Activated naive CD4-positive, alpha-beta T cell treated with anti-CD3 and anti-CD28 coated beads, Interleukin-2, amount 50 U/mL, for 72 hours (primary cell): ENCODE measurements around the gene ANG. TPM values are rescaled to one million over a fixed set of nuclear protein-coding genes. Genes with fewer than 3 reads are reported as not detected.
"Not testable (repeated sequence)": the region's sequence is repeated elsewhere in the genome, so short reads cannot be mapped to it uniquely, and the experiment has no call there.

Experiments
- ATAC-seq, 2 donors: fragments of 150-1000 bp; cut with Tn5 transposase; 2 replicates each; pipeline ENCODE4 v1.10.0; 2021; ENCODE audit warnings: mild to moderate bottlenecking in 2 of 2, moderate library complexity in 2 of 2
- DNase-seq, 2 donors: peaks; one replicate each; pipeline ENCODE4 v3.0.0; 2021 to 2022; ENCODE audit warnings: low spot score in 2 of 2
- H3K27ac Mint-ChIP-seq, 2 donors: one replicate each; pipeline ENCODE4 v1.8.0; 2022; ENCODE audit warnings: mild to moderate bottlenecking in 2 of 2, mixed read lengths in 2 of 2
- H3K36me3 Mint-ChIP-seq, 2 donors: one replicate each; pipeline ENCODE4 v1.8.0; 2022; ENCODE audit warnings: mixed read lengths in 2 of 2
- H3K9me3 Mint-ChIP-seq, 2 donors: one replicate each; pipeline ENCODE4 v1.8.0; 2022; ENCODE audit warnings: mixed read lengths in 2 of 2
- total RNA-seq, 2 donors: library from RNA; stranded (reverse); gene quantifications; one replicate each; pipeline ENCODE4 v1.2.3, GENCODE V29; 2022

Gene ANG
- total RNA-seq, 2 donors from 2014 or later: 0.48 to 4.1 TPM

DNA sequence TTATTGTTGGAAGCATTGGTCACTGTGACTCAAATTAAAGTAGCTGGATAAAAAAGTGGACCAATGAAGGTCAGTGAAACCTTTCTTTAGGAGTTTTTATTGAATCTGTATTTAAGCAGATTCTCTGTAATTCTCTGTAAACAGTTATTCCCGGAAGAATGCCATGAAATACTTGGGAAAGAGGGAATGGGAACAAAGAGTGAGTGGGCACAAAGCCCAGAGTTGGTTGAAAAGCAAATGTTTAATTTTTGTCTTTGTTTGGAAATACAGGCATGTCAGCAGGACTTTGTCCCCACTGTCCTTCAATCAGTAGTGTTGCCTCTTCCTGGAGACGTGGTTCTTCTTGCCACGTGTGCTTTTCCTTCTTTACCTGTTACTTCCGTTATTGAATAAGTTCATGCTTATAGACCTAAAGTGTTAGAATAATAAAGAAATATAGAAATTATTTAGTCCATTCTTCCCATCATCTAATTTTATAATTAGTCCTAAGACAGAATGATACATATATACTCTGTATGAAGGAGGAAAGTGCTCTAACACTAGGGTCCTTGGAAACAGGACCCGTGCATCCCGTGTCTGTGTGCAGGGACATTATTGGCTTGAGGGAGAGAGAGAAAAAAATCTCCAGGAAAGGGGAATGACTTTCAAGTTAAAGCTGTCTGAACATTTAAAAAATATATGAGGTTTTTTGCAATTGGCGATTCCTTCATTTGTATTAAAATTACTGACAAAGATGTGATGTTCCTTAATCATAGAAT is 2.0 kb upstream of the ANG start:
- Mint-ChIP-seq H3K9me3 (no peaks in the 10 kb centered on the region), H3K36me3 (peaks cover 0 to 5% of the 10 kb centered on the region in 2 donors), H3K27ac (no peak overlapping the region)
- no peak for ATAC-seq
- no peak for DNase-seq

DNA sequence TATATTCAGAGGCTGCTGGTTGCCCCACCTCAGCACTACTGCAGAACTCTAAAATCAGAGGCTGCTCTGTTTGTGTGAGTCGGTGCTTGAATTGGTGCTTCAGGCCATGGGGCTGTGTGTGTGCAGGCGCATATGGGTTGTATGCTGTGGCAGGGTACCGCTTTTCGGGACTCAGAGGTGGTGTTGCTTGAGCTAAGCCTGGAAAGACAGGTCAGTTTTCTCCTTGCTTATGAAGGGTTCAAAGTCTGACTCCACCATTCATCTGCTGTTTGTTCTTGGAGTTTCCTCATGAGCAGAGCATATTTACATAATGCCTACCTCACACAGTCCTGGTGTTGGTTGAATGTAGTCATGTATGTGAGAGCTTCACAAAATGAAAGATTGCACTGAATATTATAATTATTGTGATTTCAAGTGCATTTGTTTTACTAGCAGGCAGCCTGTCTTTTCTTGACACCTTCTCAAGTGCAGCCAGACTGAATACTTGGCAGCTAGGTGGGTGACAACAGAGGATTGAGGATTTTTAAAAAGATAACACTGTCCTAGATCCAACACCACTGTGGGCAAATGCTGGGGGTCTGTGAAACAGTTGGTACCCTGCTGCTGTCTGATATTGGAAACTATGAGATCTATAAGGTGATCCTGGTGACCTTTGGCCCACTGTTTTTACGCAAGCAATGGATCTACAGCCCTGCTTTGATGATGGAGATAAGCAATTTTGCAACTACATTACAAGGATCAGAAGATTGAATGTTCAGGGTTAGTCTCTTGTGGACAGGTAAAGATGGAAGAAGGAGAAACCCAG is 1.0 kb upstream of the ANG start:
- DNase-seq (no peak), ATAC-seq (no peak)
- Mint-ChIP-seq H3K27ac (no peak overlapping the region), H3K9me3 (no peaks in the 10 kb centered on the region), H3K36me3 (no peaks in the 10 kb centered on the region)

DNA sequence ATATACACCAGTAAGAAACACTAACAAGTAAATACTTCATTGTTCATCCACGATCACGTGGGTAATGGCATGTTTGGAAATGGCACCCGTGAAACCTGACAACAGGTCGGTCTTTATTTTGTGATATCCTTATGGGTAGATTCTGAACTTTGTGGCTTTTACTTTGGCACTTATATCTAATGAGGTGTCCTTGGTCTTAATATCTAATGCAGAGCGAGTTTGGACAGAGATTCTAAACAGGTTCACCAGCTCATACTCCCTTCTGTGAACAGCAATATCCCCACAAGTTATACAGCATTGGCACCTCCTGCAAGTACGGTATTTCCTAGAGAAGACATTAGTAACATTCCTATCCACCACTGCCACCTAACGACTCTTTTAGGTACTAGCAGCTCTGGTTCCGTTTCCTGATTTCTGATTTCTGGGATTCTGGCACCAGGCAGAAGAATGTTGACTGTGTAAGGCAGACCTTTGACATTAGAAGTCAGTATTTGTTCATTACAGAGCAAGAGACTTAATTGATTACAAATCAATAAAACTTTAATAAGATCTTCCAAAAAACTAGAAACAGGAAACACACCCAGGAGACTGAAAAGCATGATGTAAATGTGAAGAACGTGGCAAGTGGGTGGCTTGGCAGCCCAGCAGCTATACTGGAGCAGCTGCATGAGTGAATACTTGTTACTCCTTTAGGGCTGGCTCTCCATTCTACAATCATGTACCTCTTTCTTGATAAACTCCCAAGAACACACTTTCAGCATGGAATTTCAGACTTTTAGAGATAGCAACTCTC is 2.5 kb downstream of the ANG start:
- ATAC-seq (peak; percentile 67 to 74), DNase-seq (peak in 1 of 2 donors; percentile 36)
- H3K36me3 Mint-ChIP-seq: no peaks in the 10 kb centered on the region
- H3K27ac Mint-ChIP-seq: no peak overlapping the region
- no peaks in the 10 kb centered on the region for H3K9me3 Mint-ChIP-seq

DNA sequence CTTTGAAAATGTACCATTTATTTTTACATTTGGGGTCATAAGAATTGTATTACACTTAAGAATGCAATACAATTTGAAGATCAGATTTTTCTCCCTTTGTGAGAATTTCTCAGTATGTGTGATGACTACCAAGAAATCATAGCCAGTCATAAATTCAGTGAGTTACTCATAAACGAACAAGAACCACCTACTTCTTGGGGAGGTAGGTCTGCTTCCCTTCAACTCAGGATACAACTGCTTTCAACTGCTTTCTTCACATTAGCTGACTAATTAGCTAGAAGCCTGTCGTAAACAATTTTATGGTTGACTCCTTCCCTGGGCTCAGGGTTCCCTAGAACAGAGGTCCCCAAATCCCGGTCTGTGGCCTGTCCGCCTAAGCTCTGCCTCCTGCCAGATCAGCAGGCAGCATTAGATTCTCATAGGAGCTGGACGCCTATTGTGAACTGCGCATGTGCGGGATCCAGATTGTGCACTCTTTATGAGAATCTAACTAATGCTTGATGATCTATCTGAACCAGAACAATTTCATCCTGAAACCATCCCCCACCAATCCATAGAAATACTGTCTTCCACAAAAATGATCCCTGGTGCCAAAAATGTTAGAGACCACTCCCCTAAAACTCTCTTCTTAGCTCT is 3.7 kb downstream of the ANG start:
- Mint-ChIP-seq H3K9me3 (no peaks in the 10 kb centered on the region), H3K27ac (no peak overlapping the region), H3K36me3 (no peaks in the 10 kb centered on the region)
- no peak for DNase-seq
- peak in 1 of 2 donors; percentile 89 for ATAC-seq

DNA sequence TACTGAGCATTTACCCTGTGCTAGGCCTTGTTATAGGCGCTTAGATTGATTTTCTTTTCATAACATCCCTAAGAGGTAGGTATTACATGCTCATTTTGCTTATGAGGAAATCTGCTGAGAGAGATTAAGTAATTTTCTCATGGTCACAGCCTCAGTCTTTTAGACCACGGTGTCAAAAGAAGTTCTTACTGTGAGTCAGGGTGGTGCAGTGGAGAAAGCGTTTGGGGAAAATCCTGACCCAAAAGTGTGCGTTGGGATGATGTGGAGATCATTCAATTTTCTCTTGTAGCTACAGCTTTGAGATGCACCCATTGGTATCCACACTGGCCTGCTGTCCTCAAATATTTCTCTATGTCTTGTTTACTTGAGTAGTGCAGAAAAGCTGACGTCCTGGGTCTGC is 8.2 kb downstream of the ANG start:
- no peaks in the 10 kb centered on the region for H3K36me3 Mint-ChIP-seq
- no peak overlapping the region for H3K27ac Mint-ChIP-seq
- H3K9me3 Mint-ChIP-seq: no peaks in the 10 kb centered on the region
- no peak for DNase-seq
- no peak for ATAC-seq

DNA sequence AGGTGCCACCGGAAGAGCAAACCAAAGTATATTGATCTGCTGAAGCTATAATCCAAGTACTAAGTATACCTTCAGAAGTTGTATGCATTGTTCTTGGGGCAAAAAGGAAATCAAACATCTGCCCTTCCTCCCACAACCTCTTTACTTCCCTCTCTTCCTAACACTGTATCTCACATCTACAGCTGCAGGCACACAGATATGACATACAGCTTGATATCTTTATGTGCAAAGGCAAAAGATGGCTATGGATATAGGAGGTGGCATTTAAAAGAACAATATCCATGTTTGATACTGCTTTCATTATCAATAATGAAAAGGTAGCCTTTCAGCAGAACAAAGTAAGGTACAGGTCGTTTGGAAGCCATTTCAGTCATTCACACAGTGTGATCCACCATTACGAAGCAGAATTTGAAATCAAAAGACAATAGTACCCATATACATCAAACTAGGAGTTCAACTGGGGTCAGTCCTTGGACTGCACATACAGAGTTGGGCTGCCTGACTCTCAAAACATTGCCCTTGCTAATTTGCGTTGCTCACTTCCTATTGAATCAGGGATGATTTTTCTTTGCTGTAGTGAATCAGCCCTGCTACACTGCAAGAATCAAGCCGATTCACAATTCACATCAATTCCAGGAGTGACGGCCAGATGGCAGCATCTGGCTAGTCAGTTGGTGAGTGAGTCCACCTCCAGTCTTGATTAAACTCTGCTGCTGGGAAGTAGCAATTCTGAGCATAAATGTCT is 8.9 kb downstream of the ANG start:
- H3K36me3 Mint-ChIP-seq: no peaks in the 10 kb centered on the region
- ATAC-seq: peak; percentile 76 to 81
- no peaks in the 10 kb centered on the region for H3K9me3 Mint-ChIP-seq
- no peak overlapping the region for H3K27ac Mint-ChIP-seq
- peak in 1 of 2 donors; percentile 64 for DNase-seq

DNA sequence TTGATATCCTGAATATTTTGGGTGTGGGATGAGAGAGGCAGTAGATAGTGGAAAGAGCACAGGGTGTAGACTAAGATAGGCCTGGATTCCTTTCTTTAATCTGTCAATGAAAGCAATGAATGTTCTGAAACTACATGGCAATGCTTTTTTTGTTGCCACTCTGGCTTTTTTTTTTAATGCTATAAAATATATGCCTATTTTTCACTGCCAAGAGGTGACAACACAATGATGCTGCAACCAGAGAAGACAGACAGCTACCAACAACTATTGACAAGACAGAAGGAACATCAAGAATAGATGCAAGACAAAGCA is 9.4 kb downstream of the ANG start:
- no peaks in the 10 kb centered on the region for H3K9me3 Mint-ChIP-seq
- ATAC-seq (no peak), DNase-seq (no peak)
- no peaks in the 10 kb centered on the region for H3K36me3 Mint-ChIP-seq
- no peak overlapping the region for H3K27ac Mint-ChIP-seq

DNA sequence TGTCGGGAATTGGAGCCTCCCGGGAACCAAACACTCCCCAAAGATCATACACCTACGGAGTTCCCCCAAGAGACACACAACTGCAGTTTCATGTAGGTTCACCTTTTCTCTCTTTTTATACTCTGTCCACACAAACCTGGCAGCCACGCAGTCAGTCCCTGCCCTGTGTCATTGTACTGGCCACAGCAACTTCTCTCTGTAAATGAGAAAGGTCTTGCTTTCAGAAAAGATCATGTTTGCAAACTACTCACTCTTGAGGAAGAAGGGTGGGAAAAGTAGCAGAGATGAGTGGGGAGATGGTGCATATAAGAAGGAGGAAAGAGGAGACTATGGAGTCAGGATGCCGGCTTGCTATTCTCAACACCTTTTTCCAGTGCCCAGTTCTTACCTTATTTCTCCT is 10.4 kb downstream of the ANG start:
- no peak overlapping the region for H3K27ac Mint-ChIP-seq
- no peak for DNase-seq
- no peaks in the 10 kb centered on the region for H3K36me3 Mint-ChIP-seq
- no peak for ATAC-seq
- no peaks in the 10 kb centered on the region for H3K9me3 Mint-ChIP-seq

DNA sequence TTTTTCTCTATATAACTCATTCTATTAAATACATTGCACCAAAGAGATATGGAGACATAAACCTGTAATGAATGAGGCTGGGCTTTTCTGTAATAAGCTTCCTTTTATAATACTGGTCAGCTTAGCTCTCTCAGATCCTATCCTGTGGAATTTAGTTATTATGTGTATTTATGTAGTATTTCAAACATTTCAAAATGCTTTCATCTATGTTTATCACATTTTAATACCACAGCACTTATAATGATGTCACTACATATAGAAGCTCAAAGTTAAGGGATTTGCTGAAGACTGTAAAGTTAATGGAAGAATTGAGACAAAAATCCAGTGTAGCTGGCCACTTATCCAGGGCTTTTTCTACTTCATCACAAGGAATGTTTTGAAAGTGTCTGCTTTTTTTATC is 11.4 kb downstream of the ANG start:
- H3K9me3 Mint-ChIP-seq: no peaks in the 10 kb centered on the region
- H3K36me3 Mint-ChIP-seq: no peaks in the 10 kb centered on the region

DNA sequence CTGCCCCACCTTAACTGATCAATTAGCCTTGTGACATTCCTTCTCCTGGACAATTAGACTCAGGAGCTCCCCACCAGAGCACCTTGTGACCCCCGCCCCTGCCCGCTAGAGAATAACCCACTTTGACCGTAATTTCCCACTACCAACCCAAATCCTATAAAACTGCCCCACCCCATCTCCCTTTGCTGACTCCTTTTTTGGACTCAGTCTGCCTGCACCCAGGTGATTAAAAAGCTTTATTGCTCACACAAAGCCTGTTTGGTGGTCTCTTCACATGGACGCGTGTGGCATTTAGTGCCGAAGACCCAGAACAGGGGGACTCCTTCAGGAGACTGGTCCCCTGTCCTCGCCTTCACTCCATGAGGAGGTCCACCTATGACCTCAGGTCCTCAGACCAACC is 12.4 kb downstream of the ANG start:
- H3K27ac Mint-ChIP-seq, ATAC-seq, H3K9me3 Mint-ChIP-seq, DNase-seq, H3K36me3 Mint-ChIP-seq: not testable (repeated sequence)

More for the DNA sequence above, 11.4 kb downstream of the ANG start:
- ATAC-seq (no peak), DNase-seq (no peak)
- H3K27ac Mint-ChIP-seq: no peak overlapping the region

DNA sequence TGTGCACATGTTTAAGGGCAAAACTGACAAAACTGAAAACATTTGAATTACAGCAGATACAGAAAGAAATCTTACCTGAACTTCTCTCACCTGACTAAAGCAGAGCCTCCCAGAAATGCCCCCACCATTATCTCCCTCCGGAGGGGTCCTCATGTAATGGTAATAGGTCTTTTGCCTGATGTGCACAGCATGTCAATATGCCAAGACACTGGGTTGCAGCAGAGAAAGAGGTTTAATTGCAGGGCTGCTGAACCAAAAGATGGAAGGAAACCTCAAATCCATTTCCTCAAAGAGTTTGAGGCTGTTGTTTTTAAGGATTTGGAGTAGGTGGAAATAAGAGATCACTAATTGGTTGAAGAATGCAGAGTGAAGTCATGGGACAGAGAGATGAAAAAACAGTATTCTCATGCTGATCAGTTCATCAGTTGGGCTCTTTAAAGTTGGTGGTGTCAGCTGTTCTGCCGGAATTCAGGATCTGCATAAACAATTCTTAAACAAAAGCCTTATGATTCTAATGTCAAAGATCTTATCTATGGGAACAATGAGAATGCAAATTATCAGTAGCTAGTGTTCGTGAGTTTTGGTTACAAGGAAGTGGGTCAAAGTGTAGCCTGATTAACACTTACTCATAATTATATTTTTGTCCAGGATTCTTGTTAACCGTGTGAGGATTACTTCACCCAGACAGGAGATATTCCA is 18.2 kb downstream of the ANG start:
- DNase-seq: no peak

DNA sequence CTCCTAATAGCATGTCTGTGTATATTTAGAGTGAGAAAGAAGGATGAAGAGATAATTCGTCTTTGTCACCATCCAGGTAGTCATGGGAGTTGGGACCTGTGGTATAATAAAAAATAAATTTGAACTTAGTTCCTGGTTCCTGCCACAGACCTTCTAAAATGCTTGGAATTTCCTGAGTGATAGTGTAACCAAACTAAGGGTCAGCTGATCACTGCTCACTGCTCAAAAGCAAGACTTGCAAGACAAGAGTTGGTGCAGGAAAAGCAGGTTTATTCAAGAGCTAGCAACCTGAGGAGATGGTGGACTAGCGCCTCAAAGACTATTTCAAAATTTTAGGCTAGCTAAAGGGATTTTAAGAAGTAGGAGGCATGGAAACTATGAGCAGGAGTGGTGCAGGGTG is 19.1 kb downstream of the ANG start:
- Mint-ChIP-seq H3K27ac (peak overlapping the region in 1 of 2 donors; percentile 73), H3K9me3 (no peaks in the 10 kb centered on the region), H3K36me3 (no peaks in the 10 kb centered on the region)
- DNase-seq: no peak
- ATAC-seq: no peak

More for the DNA sequence above, 18.2 kb downstream of the ANG start:
- H3K27ac Mint-ChIP-seq: no peak overlapping the region
- ATAC-seq: no peak
- H3K9me3 Mint-ChIP-seq: no peaks in the 10 kb centered on the region
- H3K36me3 Mint-ChIP-seq: no peaks in the 10 kb centered on the region

DNA sequence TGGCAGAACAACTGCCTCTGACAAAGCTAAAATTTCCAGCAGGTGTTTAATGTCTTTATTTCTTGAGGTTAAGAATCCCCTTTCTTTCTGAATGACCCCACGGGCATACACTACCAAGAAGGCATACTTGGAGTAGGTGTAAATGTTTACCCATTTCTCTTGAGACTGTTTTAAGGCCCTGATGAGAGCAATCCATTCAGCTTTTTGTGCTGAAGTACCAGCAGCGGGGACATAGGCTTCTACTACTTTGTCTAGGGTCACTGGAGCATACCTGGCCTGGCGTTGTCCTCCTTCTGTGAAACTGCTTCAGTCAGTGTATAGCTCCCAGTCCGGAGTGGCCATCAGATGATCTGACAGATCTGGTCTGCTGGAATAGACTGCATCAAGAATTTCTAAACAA is 22.7 kb downstream of the ANG start:
- H3K36me3 Mint-ChIP-seq: no peaks in the 10 kb centered on the region
- no peak for DNase-seq
- H3K27ac Mint-ChIP-seq: no peak overlapping the region
- no peaks in the 10 kb centered on the region for H3K9me3 Mint-ChIP-seq
- no peak for ATAC-seq

DNA sequence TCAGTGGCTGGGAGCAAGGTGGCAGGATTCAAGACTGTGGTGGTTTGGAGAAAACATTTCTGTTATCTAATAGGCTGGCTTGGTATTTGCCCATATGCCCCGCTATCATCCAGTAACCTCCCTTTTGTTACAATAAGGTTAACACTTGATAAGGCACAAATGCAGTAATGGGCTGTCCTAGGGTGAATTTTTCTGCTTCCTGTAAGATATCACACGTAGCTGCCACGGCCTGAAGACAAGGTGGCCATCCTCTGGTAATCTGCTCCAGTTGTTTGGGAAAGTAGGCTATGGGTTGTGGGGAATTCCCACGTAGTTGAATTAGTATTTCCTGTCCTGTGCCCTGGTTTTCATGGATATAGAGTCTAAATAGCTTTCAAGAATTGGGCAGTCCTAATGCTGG is 23.1 kb downstream of the ANG start:
- Mint-ChIP-seq H3K36me3 (no peaks in the 10 kb centered on the region), H3K27ac (no peak overlapping the region)

DNA sequence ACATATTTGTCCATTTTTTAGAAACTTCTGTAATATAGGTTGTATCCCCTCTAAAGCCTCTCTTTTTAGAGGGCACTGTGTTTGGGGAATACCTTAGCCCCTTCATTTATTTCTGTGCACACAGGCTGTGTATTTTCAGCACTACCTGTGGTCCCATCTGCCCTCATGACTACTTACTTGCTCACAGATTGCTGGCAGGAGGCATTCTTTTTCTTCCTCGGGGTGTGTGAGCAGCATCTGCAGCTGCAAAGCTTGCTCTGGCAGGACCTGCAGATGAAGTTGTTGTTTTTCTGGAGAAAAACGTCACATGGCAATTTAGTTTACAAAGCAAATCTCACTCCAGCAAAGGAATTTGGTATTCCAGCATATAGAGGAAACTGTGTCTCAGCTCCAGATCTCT is 24.3 kb downstream of the ANG start:
- Mint-ChIP-seq H3K9me3 (peaks cover 3 to 4% of the 10 kb centered on the region in 2 donors), H3K36me3 (no peaks in the 10 kb centered on the region), H3K27ac (no peak overlapping the region)
- ATAC-seq (no peak), DNase-seq (no peak)

More for the DNA sequence above, 23.1 kb downstream of the ANG start:
- ATAC-seq (no peak), DNase-seq (no peak)
- peaks cover 1 to 2% of the 10 kb centered on the region in 2 donors for H3K9me3 Mint-ChIP-seq
